Testis (tissue), 3 donors: ENCODE results near the gene TNFAIP1. TPM values are rescaled to one million over a fixed set of nuclear protein-coding genes. Genes with fewer than 3 reads are reported as not detected.

Experiments used
- DNase-seq: peaks from one replicate; pipeline ENCODE4 v3.0.0-alpha.2; 2019
- H3K27ac ChIP-seq, 2 donors: fragments of 200-600 bp; sonication (generic); one replicate each; pipeline ENCODE4 v1.5.1; 2019
- H3K27me3 ChIP-seq: fragments of 200-600 bp; sonication (generic); one replicate; pipeline ENCODE4 v1.5.1; 2019
- H3K36me3 ChIP-seq: fragments of 200-600 bp; sonication (generic); one replicate; pipeline ENCODE4 v1.5.1; 2017; ENCODE audit warnings: low read depth; ENCODE audit errors: missing control alignments
- H3K4me1 ChIP-seq: fragments of 200-600 bp; sonication (generic); one replicate; pipeline ENCODE4 v1.5.1; 2019
- H3K4me3 ChIP-seq, 2 donors: fragments of 200-600 bp; sonication (generic); one replicate each; pipeline ENCODE4 v1.5.1; 2017 to 2019
- H3K9me3 ChIP-seq: fragments of 200-600 bp; sonication (generic); one replicate; pipeline ENCODE4 v1.5.1; 2017
- CTCF ChIP-seq, 3 experiments: fragments of 450-650 bp in 2 of 3; fragments of 200-600 bp in 1 of 3; sonication (generic) in 1 of 3; IDR thresholded peaks; one replicate each; pipeline ENCODE4 v1.5.1; 2016 to 2019; ENCODE audit warnings: antibody characterized with exemption in 3 of 3, mild to moderate bottlenecking in 2 of 3, moderate library complexity in 1 of 3
- POLR2A ChIP-seq: fragments of 450-650 bp; IDR thresholded peaks from one replicate; pipeline ENCODE4 v1.6.1; 2017; ENCODE audit warnings: antibody characterized with exemption, mild to moderate bottlenecking, moderate library complexity
- WGBS, 2 donors: methylation state at CpG; one replicate each; pipeline ENCODE4 v1.1.5; 2018; 5-methylcytosine and 5-hydroxymethylcytosine counted together
- intact Hi-C: fragments of 100-400 bp; cut with DNase I; formaldehyde crosslinking; loops from one replicate; pipeline ENCODE4 v1.15.1; 2023; ENCODE audit warnings: low total_unique reads
- polyA plus RNA-seq: library from polyadenylated mRNA; stranded (reverse); fragments of 350-450 nt; fragmentation: Illumina TruSeq; extraction: RNeasy Lipid Tissue Mini Kit (QIAGEN cat#74804); gene quantifications from one replicate; pipeline ENCODE4 v1.2.3, GENCODE V29; 2014; ENCODE audit warnings: low read depth, low replicate concordance; ENCODE audit not compliant: insufficient read depth
- total RNA-seq, 2 donors: library from RNA; depleted of rRNA; stranded (reverse); fragments of >200 nt; gene quantifications; one replicate each; pipeline ENCODE4 v1.2.3, GENCODE V29; 2016

The TNFAIP1 gene
- total and polyA plus RNA-seq, 3 donors from 2014 or later: 41.8 to 65.7 (median 42.9) TPM

GRCh38 chr17:28381141-28381825 is 45.7 kb downstream of the TNFAIP1 start:
- H3K36me3 ChIP-seq: no peaks in the 10 kb centered on the region
- H3K4me1 ChIP-seq: no peaks in the 10 kb centered on the region
- intact Hi-C loops: no loop called here
- TF ChIP-seq POLR2A: no peak
- TF ChIP-seq CTCF (IDR thresholded peaks at IDR 0.05): peak in 1 of 3 experiments; percentile 3
- no peaks in the 10 kb centered on the region for H3K27me3 ChIP-seq
- H3K4me3 ChIP-seq: peak overlapping the region; percentile 24 to 29
- WGBS, 2 donors: 40 to 53% methylated on average over 36 to 69 of the region's 72 CpGs
- H3K27ac ChIP-seq: no peak overlapping the region
- DNase-seq: no peak
- H3K9me3 ChIP-seq: no peaks in the 10 kb centered on the region

GRCh38 chr17:28384281-28385036 is 48.9 kb downstream of the TNFAIP1 start:
- H3K36me3 ChIP-seq: no peaks in the 10 kb centered on the region
- TF ChIP-seq CTCF (IDR thresholded peaks at IDR 0.05): no peak
- TF ChIP-seq POLR2A: no peak
- no peaks in the 10 kb centered on the region for H3K9me3 ChIP-seq
- H3K4me1 ChIP-seq: no peaks in the 10 kb centered on the region
- H3K27me3 ChIP-seq: no peaks in the 10 kb centered on the region
- 30 to 52% methylated on average over 31 to 56 of the region's 56 CpGs for WGBS, 2 donors
- peak overlapping the region; percentile 15 to 54 for H3K4me3 ChIP-seq
- peak; percentile 51 for DNase-seq
- intact Hi-C loops: no loop called here
- no peak overlapping the region for H3K27ac ChIP-seq

- Histone ChIP-seq H3K27me3 (no peaks in the 10 kb centered on the region), H3K9me3 (no peaks in the 10 kb centered on the region), H3K4me1 (no peaks in the 10 kb centered on the region), H3K4me3 (peak overlapping the region; percentile 15 to 54), H3K36me3 (no peaks in the 10 kb centered on the region), H3K27ac (no peak overlapping the region)
- no peak for TF ChIP-seq POLR2A
- TF ChIP-seq CTCF (IDR thresholded peaks at IDR 0.05): no peak
- intact Hi-C loops: no loop called here
- 31 to 64% methylated on average over 5 to 28 of the region's 29 CpGs for WGBS, 2 donors
- no peak for DNase-seq
These were observed 49.5 kb downstream of the TNFAIP1 start for GRCh38 chr17:28385037-28385400.

GRCh38 chr17:28385406-28385805 is 49.8 kb downstream of the TNFAIP1 start:
- no peaks in the 10 kb centered on the region for H3K9me3 ChIP-seq
- intact Hi-C loops: no loop called here
- WGBS, 2 donors: 68% methylated on average over 7 to 8 of the region's 8 CpGs
- no peak for DNase-seq
- peak overlapping the region in 1 of 2 donors; percentile 54 for H3K4me3 ChIP-seq
- H3K27ac ChIP-seq: no peak overlapping the region
- no peaks in the 10 kb centered on the region for H3K36me3 ChIP-seq
- no peaks in the 10 kb centered on the region for H3K4me1 ChIP-seq
- no peaks in the 10 kb centered on the region for H3K27me3 ChIP-seq
- TF ChIP-seq CTCF (IDR thresholded peaks at IDR 0.05): no peak
- TF ChIP-seq POLR2A: no peak
